ENCODE measurements around the gene UQCC2.

The UQCC2 gene

GRCh38 chr6:33652002-33652401 is 59.5 kb downstream of the UQCC2 start:
- no peak for DNase-seq (ENCODE audit: low spot score)

- DNase-seq (ENCODE audit: low spot score) = no peak
Measured at GRCh38 chr6:33651403-33651802, 60.1 kb downstream of the UQCC2 start.

Data from CD4-positive, alpha-beta T cell treated with Interleukin-6 at 100 ng/mL for 8 hours (primary cell).